Measurements from ENCODE around the gene ENG.

DNA sequence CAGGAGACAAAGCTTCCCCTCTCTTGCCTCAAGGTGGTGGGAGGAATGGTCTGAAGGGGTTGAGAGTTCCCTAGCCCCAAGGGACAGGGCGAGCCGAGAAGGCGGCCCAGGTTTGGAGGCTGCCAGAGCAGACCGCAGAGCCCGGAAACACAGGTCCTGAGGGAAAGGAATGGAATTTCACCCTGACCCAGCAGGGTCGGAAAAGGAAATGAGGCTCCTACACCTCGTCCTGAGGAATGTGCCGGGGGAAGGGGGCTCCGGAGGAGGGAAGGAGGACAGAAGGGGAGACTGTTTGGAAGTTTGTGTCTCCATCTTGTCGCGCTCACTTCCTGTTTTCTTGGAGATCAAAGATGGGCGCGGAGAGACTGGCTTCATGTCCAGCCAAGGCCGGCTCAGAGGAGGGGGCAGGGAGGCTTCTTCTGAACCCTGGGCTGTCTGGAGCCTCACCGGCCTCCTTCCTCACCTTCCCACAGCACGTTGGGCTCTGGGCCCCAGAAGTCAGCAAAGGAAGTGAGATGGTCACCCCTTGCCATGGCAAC is 9.6 kb downstream of the ENG start:
- TF ChIP-seq, protein P1, sequence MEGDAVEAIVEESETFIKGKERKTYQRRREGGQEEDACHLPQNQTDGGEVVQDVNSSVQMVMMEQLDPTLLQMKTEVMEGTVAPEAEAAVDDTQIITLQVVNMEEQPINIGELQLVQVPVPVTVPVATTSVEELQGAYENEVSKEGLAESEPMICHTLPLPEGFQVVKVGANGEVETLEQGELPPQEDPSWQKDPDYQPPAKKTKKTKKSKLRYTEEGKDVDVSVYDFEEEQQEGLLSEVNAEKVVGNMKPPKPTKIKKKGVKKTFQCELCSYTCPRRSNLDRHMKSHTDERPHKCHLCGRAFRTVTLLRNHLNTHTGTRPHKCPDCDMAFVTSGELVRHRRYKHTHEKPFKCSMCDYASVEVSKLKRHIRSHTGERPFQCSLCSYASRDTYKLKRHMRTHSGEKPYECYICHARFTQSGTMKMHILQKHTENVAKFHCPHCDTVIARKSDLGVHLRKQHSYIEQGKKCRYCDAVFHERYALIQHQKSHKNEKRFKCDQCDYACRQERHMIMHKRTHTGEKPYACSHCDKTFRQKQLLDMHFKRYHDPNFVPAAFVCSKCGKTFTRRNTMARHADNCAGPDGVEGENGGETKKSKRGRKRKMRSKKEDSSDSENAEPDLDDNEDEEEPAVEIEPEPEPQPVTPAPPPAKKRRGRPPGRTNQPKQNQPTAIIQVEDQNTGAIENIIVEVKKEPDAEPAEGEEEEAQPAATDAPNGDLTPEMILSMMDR (IDR thresholded peaks at IDR 0.05; ENCODE audit: insufficient read depth, low read length, poor library complexity, severe bottlenecking), result no peak
- no peak for TF ChIP-seq EZH2phosphoT487 (conservative IDR thresholded peaks at IDR 0.05; ENCODE audit: low read length)

Measured in SU-DHL-6 (cell line).